SKM-1 treated with dmso at 0.1 percent for 144 hours (cell line): Measurements from ENCODE around the gene SLC1A4.
"Not testable (repeated sequence)": the region's sequence is repeated elsewhere in the genome, so short reads cannot be mapped to it uniquely, and the experiment has no call there.

ENCODE experiments used
- DNase-seq: peaks from one replicate; lab custom pipeline; 2025; ENCODE audit not compliant: unreplicated experiment; lab: John Stamatoyannopoulos, UW

SLC1A4 gene

GRCh38 chr2:64989126-64989981 lies at the start of gene SLC1A4:
TSS of gene SLC1A4 (plus strand) at chr2:64989399. CDS start at chr2:64989644, 245 bp downstream.
- DNase-seq, result peak; percentile 86

GRCh38 chr2:64941143-64941542 lies 48.1 kb upstream of the SLC1A4 start:
- DNase-seq, result no peak

GRCh38 chr2:64941801-64942200 lies 47.4 kb upstream of the SLC1A4 start:
- DNase-seq, result peak; percentile 53

GRCh38 chr2:64942693-64943092 lies 46.5 kb upstream of the SLC1A4 start:
- no peak for DNase-seq

GRCh38 chr2:64943387-64944150 lies 45.6 kb upstream of the SLC1A4 start:
- DNase-seq, result peak; percentile 25

- no peak for DNase-seq
Observed at GRCh38 chr2:64944484-64944883, 44.7 kb upstream of the SLC1A4 start.

GRCh38 chr2:64945973-64946768 lies 43.0 kb upstream of the SLC1A4 start:
- peak; percentile 88 for DNase-seq

DNA sequence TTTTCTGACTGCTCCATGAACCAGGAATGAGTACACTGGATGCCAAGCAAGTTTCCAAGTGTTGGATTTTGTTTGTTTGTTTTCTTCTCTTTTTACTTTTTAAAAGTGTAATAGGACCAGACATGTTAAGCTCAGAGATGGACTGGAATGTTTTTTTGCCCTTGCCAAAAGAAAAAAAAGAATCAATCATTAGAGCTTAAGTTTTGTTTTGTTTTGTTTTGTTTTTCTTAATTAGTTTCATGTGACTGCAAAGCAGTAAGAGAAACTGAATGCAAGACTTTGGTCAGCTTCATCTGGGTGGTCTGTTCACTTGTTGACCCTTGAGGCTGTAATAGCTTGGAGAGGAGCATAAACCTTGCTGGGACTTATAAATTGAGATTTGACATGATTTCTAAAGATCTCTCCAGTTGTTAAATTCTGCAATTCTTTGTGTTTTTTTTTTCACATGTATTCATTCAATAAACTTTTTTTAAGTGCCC lies 42.4 kb upstream of the SLC1A4 start:
- no peak for DNase-seq

DNA sequence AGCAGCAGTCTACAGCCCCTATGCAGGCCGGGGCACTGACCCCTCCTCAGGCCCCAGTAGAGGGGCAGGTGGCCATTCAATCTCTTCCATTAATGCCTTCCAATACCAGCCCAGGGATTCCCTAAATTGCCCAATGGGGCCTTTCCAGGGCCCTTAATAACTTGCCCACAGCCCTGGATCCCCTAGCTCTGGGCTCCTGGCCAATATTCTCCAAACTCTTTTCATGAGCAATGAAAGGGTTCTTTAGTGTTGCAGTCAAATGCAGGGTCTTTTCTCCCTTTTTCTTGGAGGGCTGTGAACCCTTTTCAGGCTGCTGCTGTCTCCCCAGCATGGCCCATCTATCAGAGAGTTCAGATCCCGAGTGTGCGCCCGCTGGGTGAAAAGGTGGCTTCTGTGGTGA lies 41.3 kb upstream of the SLC1A4 start:
- no peak for DNase-seq

GRCh38 chr2:64950226-64951160 lies 38.7 kb upstream of the SLC1A4 start:
- DNase-seq, result no peak

DNA sequence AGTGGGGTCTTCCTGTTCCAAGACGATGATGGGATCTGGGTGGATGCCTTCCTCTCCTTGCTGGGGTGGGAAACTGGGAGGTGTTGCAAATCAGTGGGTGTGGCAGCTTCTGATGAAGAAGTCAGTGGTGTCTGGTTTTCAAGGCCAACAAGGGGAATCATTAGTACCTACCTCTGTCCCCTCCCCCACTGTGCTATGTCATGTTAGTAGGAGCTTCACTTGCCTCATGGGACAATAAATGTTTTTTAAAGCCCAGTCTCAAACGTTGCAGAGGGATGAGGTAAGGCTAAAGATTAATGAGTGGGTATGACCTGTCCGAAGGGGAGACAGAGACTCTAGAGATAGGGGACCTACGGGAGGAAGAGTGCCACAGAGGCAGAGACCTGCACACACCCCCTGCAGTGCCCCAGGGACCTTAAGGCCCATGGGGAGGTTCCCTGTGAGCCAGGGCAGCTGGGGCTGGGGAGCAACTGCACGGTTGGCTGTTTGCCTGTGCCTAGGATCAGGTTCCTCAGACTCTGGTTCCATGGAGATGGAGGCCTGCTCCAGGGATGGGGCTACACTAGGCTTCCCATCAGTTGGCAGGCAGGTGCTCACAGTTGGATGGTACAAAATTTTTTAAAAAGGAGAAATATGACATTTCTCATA lies 37.8 kb upstream of the SLC1A4 start:
- no peak for DNase-seq

DNA sequence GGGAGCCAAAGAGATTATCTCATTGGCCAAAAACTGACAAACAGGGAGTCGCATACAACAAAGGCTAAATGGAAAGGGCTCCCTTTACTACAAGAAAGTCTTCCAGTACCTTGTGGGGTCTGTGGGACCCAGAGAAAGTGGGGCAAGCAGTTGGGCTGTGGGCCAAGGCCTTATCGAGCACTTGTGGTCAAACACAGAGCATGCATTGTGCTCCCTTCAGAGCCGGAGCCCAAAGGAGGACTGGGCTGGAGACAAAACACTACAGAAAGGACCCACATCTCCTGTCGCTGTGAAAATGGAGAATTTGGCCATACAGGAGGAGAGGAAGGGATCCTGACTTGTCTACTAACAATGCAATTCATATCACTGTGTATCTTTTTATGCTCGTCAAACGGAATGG lies 37.1 kb upstream of the SLC1A4 start:
- DNase-seq, result no peak

DNA sequence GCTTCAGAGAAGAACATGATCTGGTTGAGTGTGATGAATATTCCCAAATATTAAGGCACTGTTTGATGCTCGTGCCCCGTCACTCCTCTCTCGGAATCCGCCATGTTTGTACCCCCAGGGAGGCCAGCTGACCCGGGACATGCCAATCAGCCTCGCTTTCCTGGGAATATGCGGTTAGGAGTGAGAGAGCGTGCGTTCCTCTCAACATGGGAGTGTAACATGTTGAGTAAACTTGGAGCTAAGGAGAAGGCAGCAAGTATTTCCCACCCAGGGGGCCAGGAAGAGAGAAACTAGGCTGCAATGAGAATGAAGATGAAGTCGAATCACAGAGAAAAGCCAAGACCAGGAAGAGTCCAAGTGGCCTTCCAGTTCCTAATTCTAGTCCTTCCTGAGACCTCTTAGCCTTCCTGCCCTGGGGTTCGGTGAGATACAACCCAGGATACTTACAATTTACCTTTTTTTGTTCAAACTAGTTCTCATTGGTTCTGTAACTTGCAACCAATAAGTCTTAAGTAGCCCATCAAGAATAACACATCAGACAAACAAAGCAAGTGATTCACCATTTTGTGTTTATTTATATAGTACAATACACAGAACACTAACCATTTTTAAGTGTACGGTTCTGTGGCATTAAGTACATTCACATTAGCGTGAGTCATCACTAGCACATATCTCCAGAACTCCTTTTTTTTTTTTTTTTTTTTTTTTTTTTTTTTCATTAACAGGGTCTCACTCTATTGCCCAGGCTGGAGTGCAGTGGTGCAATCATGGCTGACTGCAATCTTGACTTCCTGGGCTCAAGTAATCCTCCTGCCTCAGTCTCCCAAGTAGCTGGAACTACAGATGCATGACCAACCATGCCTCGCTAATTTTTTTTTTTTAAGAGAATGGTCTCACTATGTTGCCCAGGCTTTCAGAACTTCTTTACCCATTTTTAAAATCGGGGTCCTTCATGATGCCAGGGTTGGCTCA lies 36.4 kb upstream of the SLC1A4 start:
- DNase-seq, result no peak

GRCh38 chr2:64955467-64955866 lies 33.7 kb upstream of the SLC1A4 start:
- no peak for DNase-seq

GRCh38 chr2:64957109-64957903 lies 31.9 kb upstream of the SLC1A4 start:
- DNase-seq, result no peak

DNA sequence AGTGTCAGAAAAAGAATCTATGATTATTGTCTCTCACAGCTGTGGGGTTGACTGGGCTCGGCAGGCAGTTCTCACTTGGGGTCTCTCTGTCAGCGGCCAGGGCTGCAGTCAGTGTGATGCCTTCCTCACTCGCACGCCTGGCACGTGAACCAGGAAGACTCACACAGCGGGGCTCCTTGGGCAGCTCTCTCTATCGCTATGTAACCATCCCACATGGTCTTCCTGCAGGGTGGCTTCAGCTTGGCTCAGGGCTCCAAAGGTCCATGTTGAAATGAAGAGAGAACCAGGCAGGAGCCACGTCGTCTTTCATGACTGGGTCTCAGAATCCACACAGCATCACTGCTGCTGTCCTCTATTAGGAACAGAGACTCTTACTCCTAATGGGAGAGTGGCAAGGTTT lies 30.6 kb upstream of the SLC1A4 start:
- no peak for DNase-seq

DNA sequence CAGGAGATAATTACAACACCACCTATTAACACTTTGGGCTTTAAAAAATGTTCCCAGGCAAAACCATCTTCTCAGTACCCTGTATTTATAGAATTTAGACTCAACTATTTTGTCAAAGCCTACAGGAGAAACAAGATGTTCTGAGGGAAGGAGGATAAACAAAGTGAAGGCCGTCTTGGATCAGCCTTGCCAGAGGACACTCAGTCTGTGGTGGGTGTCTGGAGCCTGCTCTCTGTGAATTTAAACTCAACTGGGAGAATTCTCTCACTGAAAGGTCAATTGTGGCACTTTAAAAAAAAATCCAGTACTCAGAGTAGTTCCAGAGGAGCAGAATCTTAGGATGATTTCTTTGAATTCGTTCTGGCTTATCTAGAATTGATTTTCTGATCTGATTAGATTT lies 28.4 kb upstream of the SLC1A4 start:
- no peak for DNase-seq

- DNase-seq, result not testable (repeated sequence)
Observed at GRCh38 chr2:64963138-64963537, 26.1 kb upstream of the SLC1A4 start.
